Left kidney (tissue), 2 donors: ENCODE measurements around the gene OLA1. TPM values are rescaled to one million over a fixed set of nuclear protein-coding genes. Genes with fewer than 3 reads are reported as not detected.

Experiments used
- DNase-seq: peaks from one replicate; pipeline ENCODE4 v3.0.0-alpha.2; 2013
- polyA plus RNA-seq: library from polyadenylated mRNA; unstranded; fragments of 120-200 nt; gene quantifications from one replicate; pipeline ENCODE4 v1.2.1, GENCODE V29; 2013; ENCODE audit not compliant: insufficient read length

The OLA1 gene
- polyA plus RNA-seq, 1 donor: 159 TPM

- no peak for DNase-seq
Measured at GRCh38 chr2:174035981-174036742, 212.2 kb downstream of the OLA1 start.

DNA sequence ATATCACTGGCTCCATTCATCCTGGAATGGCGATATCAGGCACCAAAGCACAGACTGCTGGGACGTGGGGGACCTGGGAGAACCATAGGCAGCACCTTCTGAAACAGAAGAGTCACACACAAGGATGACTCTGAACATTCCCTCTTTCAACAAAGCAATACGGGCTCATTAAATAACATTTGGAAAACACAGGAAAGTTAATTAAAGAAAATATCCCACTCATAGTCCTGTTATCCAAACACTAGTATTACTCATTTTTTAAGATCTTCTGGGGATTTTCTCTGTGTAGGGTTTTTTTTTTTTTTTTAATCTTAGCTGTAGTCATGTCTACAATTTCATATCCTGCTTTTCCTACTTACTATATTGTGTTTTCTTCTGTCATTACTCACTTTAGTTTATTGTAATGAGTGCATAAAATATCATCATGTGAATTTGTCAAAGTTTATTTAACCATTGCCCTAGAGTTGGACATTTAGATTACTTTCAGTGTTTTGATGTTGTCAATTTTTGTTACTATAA lies 213.2 kb downstream of the OLA1 start:
- no peak for DNase-seq

DNA sequence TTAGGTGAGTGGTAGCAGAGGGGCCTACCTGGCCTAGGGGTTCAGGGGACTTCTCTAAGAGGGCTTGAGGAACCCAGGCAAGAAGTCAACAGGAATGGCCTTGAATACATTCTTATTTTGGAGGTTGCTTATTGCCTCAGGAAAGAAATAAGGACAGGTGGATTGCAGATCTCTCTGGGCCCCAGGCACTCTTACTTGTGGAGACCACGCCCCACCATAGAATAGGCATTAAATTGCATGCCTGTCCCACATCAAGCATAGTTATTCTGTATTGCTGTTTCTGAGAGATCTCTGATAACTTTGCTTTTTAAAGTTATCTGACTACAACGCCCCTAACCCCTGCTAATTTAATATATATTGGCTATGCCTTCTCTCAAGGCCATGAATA lies 215.2 kb downstream of the OLA1 start:
- no peak for DNase-seq

GRCh38 chr2:174031226-174031625 lies 217.1 kb downstream of the OLA1 start:
- no peak for DNase-seq

DNA sequence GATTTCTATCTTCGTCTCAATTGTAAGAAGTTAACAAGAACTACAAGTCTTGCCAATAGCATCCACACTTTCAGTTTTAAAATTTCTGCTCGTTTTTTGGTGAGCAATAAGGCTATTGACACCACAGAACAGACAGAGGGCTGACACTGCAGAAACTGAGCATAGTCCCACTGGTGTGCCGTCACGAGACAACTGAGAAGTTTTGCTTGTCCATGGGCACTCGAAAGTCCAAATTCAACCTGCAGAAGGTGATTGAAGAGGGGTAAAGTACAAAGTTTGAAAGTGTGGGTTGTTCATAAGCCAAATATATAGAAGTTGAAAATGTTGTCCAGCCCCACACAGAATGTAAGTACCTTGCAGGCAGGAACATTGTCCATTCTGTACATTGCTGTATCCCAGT lies 219.4 kb downstream of the OLA1 start:
- DNase-seq: no peak

GRCh38 chr2:174027956-174028355 lies 220.4 kb downstream of the OLA1 start:
- DNase-seq: no peak

DNA sequence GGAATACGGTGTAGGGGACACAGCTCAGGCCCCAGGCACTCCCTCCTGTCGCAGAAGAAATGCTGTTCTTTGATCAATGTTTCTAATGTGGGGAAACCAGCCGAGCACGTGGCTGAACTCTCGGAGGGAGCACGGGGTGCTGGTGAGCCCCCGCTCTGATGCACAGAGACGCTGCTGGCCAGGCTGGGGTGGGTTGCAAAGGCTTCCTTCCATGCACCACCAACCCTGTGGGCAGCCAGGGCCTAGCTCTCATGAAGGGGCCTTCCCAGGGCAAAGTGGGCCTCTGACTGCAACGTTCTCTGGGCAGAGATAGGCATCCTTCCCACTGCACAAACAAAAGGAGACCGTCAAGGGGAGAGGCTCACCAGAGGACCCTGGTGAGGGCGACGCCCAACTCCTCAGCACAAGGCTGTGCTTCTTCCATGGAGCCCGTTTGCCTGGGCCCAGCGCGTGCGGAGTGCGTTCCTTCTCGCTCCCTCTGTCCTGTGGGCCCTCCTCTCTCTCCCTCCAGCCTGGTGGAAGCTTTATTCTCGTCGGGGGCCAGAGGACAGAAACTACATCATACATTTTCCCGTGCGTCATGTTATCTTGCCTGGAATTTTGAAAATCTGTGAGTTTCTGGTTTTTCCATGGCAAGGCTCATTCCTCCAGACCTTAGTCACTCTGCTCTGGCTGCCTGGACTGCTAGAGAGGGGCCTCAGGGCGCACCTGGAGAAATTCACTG lies 222.0 kb downstream of the OLA1 start:
- no peak for DNase-seq

- DNase-seq: peak; percentile 65
Measured at GRCh38 chr2:174025271-174026121, 222.8 kb downstream of the OLA1 start.

DNA sequence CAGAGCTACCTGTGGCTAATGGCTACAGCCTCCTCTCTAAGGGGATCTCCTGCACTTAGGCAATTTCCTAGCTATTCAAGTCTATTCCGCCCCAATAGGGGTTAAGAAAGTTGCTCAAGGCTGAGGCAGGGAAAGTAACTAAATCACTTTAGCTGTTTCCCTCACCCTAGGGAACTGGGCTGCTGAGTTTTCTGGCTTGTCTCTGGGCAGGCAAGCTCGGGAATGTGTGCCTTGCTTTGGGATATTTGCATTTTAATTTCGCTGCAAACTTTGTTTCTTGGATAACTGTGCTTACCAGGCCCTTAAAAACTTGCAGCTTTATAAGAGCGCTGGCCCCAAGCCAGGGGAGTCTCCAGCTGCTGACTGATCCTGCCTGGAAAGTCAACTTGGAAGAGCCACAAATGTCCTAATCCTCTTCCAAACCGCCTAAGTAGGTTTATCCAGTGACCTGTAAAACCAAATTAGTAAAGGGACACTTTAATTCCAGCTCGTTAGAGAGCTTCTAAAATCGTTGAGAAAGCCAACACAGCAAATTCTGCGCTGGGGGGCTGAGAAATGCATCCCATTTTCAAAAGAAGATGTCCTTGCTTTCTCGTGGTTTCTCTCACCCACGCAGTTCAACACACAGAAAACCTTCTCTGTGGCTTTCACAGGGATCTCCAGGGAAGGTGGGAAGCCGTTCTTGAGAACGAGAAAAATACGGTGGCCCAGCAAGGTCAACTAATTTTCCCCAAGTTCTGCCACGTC lies 223.6 kb downstream of the OLA1 start:
- no peak for DNase-seq

DNA sequence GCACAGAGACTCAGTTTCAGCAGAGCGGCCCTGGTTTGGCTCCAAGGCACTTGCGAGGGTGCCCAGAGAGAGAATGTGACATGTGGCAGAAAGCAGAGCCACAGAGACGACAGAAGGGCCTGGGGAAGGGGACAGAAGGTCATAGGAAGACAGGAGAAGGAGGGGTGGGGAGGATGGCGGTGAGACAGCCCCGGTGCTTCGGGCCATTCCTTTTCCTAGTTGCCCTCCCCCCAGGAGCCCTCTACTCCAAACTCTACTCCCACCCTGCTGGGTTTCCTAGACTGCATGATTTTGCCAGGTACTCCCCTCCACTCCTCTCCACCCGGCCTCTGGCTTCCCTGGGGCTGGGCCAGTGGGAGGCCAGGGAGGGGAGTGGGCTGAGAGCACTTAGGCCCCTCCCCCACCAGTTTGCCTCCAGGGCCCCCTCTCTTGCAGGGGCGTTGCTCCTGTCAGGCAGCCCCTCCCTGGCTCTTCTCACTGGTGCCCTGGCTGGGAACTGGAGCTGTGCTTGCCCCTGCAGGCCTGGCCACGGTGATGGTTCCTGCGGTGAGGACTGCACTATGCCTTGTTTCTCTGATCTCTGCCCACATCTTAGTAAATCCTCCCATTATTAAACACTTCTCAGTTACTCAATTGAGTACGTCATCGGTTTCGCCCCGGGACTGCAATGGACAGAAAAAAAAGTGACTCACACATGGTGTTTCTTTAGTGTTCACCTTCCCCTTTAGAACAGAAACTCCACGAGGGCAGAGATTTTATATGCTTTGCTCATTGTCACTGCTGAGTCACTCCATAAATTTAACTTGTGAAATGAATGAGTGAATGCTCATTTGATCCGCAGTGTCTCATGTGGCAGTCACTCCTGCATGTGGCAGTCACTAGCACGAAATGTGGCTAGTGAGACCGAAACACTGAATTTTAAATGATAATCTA lies 224.5 kb downstream of the OLA1 start:
- DNase-seq: no peak

Other genes starting within 250 kb of the OLA1 start
- gene SP9, start 86.4 kb upstream of the OLA1 start, polyA plus RNA-seq: not detected
- 36.7 TPM for gene SCRN3, start 147.2 kb upstream of the OLA1 start, polyA plus RNA-seq
- gene GPR155, start 238.5 kb upstream of the OLA1 start, polyA plus RNA-seq: 12.4 TPM